Measurements from ENCODE around the gene PPM1L.

Gene PPM1L

GRCh38 chr3:160827516-160827915 lies 71.5 kb downstream of the PPM1L start:
- Histone ChIP-seq H3K79me2 (ENCODE audit: low read length) (no peaks in the 10 kb centered on the region; the same call in 1 of the 2 replicates), H3K4me1 (ENCODE audit: low read length) (no peaks in the 10 kb centered on the region), H3K27me3 (ENCODE audit: low read depth, low read length) (no peaks in the 10 kb centered on the region), H3K36me3 (replicated peaks; ENCODE audit: low read depth, low read length) (no peaks in the 10 kb centered on the region), H3K9me3 (ENCODE audit: insufficient read depth, low read length) (no peaks in the 10 kb centered on the region), H3K4me2 (ENCODE audit: low read length) (no peak overlapping the region), H3K4me3 (ENCODE audit: low read length) (no peak overlapping the region), H2AFZ (ENCODE audit: low read depth, low read length) (no peak overlapping the region), H3K27ac (ENCODE audit: low read length) (no peak overlapping the region), H3K9ac (ENCODE audit: low read length) (no peak overlapping the region), H4K20me1 (ENCODE audit: insufficient read depth, low read length) (no peaks in the 10 kb centered on the region)
- TF ChIP-seq EZH2phosphoT487 (IDR thresholded peaks at IDR 0.05; ENCODE audit: low read depth) (no peak), CTCF (IDR thresholded peaks at IDR 0.05; ENCODE audit: low read depth, low read length) (no peak)

- no peak for TF ChIP-seq CTCF (IDR thresholded peaks at IDR 0.05; ENCODE audit: low read depth, low read length)
- TF ChIP-seq EZH2phosphoT487 (IDR thresholded peaks at IDR 0.05; ENCODE audit: low read depth): no peak
- Histone ChIP-seq H4K20me1 (ENCODE audit: insufficient read depth, low read length) (no peaks in the 10 kb centered on the region), H3K4me3 (ENCODE audit: low read length) (no peak overlapping the region), H3K27me3 (ENCODE audit: low read depth, low read length) (no peaks in the 10 kb centered on the region), H3K4me2 (ENCODE audit: low read length) (no peak overlapping the region), H3K79me2 (ENCODE audit: low read length) (no peaks in the 10 kb centered on the region; the same call in 1 of the 2 replicates), H3K36me3 (replicated peaks; ENCODE audit: low read depth, low read length) (no peaks in the 10 kb centered on the region), H3K9ac (ENCODE audit: low read length) (no peak overlapping the region), H3K27ac (ENCODE audit: low read length) (no peak overlapping the region), H2AFZ (ENCODE audit: low read depth, low read length) (no peak overlapping the region), H3K4me1 (ENCODE audit: low read length) (no peaks in the 10 kb centered on the region), H3K9me3 (ENCODE audit: insufficient read depth, low read length) (no peaks in the 10 kb centered on the region)
Observed at GRCh38 chr3:160828880-160829279, 72.8 kb downstream of the PPM1L start.

GRCh38 chr3:160829486-160830009 lies 73.5 kb downstream of the PPM1L start:
- no peak overlapping the region for H3K4me2 ChIP-seq (ENCODE audit: low read length)
- no peaks in the 10 kb centered on the region for H3K4me1 ChIP-seq (ENCODE audit: low read length)
- no peak overlapping the region for H3K27ac ChIP-seq (ENCODE audit: low read length)
- H2AFZ ChIP-seq (ENCODE audit: low read depth, low read length): no peak overlapping the region
- H3K4me3 ChIP-seq (ENCODE audit: low read length): no peak overlapping the region
- H3K9ac ChIP-seq (ENCODE audit: low read length): no peak overlapping the region
- no peaks in the 10 kb centered on the region for H3K36me3 ChIP-seq (replicated peaks; ENCODE audit: low read depth, low read length)
- H3K79me2 ChIP-seq (ENCODE audit: low read length): no peaks in the 10 kb centered on the region; the same call in 1 of the 2 replicates
- H3K9me3 ChIP-seq (ENCODE audit: insufficient read depth, low read length): no peaks in the 10 kb centered on the region
- H3K27me3 ChIP-seq (ENCODE audit: low read depth, low read length): no peaks in the 10 kb centered on the region
- TF ChIP-seq EZH2phosphoT487 (IDR thresholded peaks at IDR 0.05; ENCODE audit: low read depth) (no peak), CTCF (IDR thresholded peaks at IDR 0.05; ENCODE audit: low read depth, low read length) (no peak)
- H4K20me1 ChIP-seq (ENCODE audit: insufficient read depth, low read length): no peaks in the 10 kb centered on the region

- H3K4me1 ChIP-seq (ENCODE audit: low read length): no peaks in the 10 kb centered on the region
- TF ChIP-seq EZH2phosphoT487 (IDR thresholded peaks at IDR 0.05; ENCODE audit: low read depth): no peak
- TF ChIP-seq CTCF (IDR thresholded peaks at IDR 0.05; ENCODE audit: low read depth, low read length): no peak
- no peak overlapping the region for H3K9ac ChIP-seq (ENCODE audit: low read length)
- H3K27me3 ChIP-seq (ENCODE audit: low read depth, low read length): no peaks in the 10 kb centered on the region
- no peaks in the 10 kb centered on the region for H3K9me3 ChIP-seq (ENCODE audit: insufficient read depth, low read length)
- H4K20me1 ChIP-seq (ENCODE audit: insufficient read depth, low read length): no peaks in the 10 kb centered on the region
- H3K4me2 ChIP-seq (ENCODE audit: low read length): no peak overlapping the region
- H3K4me3 ChIP-seq (ENCODE audit: low read length): no peak overlapping the region
- H2AFZ ChIP-seq (ENCODE audit: low read depth, low read length): no peak overlapping the region
- H3K27ac ChIP-seq (ENCODE audit: low read length): no peak overlapping the region
- H3K79me2 ChIP-seq (ENCODE audit: low read length): no peaks in the 10 kb centered on the region; the same call in 1 of the 2 replicates
- no peaks in the 10 kb centered on the region for H3K36me3 ChIP-seq (replicated peaks; ENCODE audit: low read depth, low read length)
Observed at GRCh38 chr3:160830796-160831195, 74.8 kb downstream of the PPM1L start.
